GM18498 (cell line): ENCODE data around the gene IFFO2.

ENCODE experiments used
- ATAC-seq: cut with Tn5 transposase; IDR thresholded peaks from one replicate; pipeline ENCODE4 v1.9.1; 2021; ENCODE audit warnings: mild to moderate bottlenecking, moderate library complexity; ENCODE audit not compliant: unreplicated experiment

The IFFO2 gene

GRCh38 chr1:18956193-18957135, at the start of gene IFFO2:
Gene IFFO2 (minus strand): TSS chr1:18956676. CDS start chr1:18956332, 344 bp downstream.
- ATAC-seq = peak; percentile 69

DNA sequence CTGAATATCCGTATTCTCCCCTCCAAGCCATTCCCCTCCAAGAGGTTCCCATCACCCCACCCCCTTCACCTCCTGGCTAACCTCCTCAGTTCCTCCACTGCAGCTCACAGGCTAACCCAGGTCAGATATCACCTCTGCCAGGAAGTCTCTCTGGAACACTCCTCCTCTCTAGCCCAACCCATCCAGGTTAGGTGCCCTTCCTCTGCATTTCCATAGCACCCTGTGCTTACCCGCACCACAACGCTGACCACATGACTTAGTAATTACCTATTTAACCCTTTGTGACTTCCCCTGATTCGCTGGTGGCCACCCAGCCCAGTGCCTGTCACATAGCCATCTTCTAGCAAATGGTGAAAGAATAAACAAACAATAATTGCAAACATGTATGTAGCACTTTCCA, 49.5 kb upstream of the IFFO2 start:
- no peak for ATAC-seq

DNA sequence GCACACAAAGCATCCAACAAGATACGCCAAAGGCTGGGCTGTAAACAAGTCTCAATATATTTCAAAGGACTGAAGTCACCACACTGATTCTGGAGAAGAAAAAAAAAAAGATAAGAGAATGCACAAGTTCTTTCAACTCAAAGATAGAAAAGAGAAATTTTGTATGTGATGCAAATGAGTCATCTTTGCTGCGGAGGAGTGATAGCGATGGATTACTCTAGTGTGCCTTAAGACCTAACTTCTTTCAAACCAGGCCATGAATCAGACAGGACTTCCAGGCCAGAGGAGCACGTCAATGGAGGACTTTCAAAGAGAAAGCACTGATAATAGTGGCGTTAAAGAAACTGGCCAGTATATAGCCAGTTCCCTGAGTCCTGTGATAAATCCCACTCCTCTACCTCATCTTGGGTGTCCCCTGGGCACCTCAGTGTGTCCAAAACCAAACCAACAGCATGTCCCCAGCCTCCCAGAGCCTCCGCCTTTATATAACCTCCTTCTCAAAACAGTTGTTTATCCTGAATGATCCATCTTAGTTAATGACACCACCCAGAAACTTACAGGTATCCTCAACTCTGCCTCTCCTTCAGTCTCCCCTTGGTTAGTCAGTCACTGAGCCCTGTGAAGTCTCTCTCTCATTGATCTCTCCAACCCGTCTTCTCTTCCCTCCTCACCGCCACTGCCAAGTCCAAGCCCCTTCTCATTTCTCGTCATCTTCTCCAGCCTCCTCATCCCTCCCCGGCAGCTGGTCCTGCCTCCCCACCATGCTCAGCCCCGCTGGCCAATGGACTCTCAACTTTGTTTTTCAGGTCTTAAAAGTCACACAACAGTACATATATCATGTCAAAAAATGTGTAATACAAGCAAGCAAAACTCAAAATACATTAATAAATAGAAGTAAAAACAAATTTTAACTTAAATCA, 47.2 kb upstream of the IFFO2 start:
- ATAC-seq = no peak

DNA sequence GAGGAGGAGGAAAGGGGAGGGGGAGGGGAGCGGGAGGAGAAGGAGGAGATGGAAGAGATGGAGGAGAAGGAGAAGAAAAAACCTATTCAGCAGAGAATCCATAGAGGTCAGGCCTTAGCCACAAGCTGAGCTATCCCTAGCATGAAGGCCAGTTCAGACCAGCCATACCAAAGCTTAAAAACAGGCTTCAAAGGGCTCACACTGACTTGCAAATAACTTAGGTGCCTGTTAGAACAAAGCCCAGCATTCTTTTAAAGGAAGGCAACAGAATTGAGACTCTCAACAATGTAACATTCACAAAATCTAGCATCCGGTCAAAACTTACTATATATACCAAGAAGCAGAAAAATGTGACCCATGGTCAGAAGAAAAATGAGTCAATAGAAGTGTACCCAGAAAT, 43.6 kb upstream of the IFFO2 start:
- ATAC-seq = no peak

- ATAC-seq = no peak
Measured at GRCh38 chr1:18999359-18999758, 42.9 kb upstream of the IFFO2 start.

- ATAC-seq = no peak
Measured at GRCh38 chr1:18998016-18998724, 41.7 kb upstream of the IFFO2 start.

DNA sequence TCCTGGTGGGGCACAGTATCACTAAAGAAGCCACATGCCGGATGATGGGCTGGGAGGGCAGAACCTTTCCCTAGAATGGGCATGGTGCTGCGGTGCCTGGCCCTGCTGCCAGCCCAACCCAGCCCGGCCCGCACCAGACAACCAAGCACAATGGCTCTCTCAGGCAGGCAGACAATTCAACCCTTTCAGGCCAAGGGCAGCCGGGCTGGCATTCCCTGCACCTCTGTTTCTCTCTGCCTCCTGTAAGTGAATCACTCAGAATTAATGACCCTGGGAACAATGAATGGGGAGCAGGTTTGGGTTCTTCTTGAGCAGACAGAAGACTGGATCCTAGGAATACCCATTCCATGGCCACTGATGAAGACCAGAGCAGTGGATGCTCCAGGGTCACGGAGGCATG, 41.0 kb upstream of the IFFO2 start:
- ATAC-seq = no peak

GRCh38 chr1:18996548-18997177, 40.2 kb upstream of the IFFO2 start:
- ATAC-seq = no peak

DNA sequence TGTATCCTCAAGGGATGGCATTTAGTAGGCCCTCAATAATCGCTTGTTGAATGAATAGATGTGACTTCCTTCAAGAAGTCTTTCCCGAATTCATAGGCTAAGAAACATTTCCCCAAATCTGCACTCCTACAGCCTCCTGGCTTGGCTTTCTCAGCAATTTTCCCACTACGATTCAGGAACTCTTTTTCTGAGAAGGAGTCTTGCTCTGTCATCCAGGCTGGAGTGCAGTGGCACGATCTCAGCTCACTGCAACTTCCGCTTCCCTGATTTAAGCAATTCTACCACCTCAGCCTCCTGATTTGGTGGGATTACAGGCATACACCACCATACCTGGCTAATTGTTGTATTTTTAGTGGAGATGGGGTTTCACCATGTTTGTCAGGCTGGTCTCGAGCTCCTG, 37.9 kb upstream of the IFFO2 start:
- ATAC-seq = no peak

DNA sequence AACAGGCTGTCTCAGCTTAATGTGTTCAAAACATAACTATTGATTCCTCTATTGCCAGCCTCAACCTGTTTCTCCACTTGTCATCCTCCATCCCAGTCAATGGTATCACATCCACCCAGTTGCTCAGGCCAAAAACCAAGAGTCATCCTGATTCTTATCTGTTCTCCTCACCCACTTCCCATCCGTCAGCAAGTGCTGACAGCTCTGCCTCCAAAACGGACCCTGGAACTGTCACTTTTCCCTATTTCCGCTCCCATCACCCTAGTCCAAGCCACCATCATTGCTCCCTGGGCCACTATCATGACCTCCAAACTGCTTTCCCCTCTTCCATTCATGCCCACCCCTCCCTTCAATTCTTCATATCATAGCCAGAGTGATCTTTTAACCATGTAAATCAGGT, 36.2 kb upstream of the IFFO2 start:
- ATAC-seq = no peak

- no peak for ATAC-seq
Measured at GRCh38 chr1:18991585-18991984, 35.1 kb upstream of the IFFO2 start.

GRCh38 chr1:18989896-18990295, 33.4 kb upstream of the IFFO2 start:
- no peak for ATAC-seq

DNA sequence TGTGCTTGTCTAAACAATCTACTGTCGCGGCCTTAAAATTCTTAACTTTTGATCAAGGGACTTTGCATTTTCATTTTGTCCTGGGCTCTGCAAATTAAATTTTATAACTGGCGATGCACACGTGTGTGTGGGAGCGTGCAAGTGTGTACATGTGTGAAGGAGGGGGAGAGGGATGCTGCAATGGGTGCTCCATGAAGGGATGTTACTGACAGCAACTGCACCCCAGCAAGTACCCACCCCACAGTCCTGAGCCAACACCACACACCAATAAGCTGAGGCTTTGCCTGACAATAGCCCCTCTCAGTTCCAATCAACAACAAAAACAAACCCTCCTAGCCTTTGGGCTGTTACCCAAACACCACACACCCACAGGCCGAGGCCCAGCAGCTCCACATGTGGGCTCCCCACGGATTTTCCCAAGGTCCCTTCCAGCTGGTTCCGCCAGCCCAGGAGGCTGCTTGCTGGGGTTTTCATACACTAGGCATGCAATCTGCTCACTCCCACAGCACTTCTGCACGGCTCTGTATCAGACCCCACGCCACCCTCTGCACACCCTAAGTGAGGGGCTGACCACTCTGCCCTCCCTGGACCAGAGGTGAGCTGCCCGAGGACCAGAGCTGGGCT, 32.8 kb upstream of the IFFO2 start:
- ATAC-seq = no peak

DNA sequence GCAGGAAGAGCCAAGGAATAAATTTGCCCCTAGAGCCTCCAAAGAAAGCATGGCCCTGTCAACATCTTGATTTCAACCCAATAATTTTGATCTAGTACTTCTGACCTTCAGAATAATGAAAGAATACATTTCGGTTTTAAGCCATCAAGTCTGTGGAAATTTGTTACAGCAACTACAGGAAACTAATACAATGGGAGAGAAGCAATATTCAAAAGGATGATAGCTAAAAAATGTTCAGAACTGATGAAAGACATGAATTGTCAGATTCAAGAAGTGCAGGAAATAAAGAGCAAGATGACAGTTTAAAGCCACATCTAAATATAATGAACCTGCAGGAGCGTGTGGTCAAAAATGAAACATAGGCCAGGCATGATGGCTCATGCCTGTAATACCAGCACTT, 24.8 kb upstream of the IFFO2 start:
- ATAC-seq = no peak

DNA sequence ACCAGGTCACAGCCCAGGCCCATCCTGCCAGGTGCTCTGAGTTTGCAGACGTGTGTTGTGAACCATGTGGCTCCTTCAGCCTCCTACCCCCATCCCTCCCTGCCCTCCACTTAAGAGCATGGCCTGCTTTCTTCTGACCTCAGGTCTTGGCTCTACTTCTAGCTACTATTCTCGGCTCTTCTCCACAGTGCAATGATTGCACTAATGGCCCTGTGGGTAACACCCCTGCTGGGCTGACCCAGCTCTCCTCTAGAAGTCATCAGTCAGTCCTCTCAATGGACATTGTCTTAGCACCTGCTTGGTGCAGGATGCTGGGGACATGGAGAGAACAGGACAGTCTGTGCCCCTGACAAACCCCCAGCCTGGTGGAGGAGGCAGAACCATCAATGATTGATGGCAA, 22.2 kb upstream of the IFFO2 start:
- ATAC-seq = no peak

GRCh38 chr1:18977428-18977827, 21.0 kb upstream of the IFFO2 start:
- no peak for ATAC-seq

DNA sequence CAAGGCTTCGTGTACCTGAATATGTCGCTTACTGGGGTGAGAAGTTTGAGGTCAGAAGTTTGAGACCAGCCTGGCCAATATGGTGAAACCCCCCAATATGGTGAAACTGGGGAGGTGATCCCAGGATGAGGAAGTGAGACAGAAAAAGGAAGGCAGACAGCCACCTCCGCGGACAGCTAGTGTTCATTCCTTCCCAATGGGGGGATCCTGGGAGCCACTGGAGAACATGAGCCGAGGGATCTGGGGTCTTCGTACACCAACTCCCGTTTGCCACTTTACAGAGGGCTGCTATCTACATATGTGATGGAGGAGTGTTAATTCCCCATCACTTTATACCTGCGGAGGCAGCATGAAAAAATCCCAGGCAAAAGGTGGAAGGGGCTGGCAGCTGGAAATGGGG, 19.6 kb upstream of the IFFO2 start:
- no peak for ATAC-seq

DNA sequence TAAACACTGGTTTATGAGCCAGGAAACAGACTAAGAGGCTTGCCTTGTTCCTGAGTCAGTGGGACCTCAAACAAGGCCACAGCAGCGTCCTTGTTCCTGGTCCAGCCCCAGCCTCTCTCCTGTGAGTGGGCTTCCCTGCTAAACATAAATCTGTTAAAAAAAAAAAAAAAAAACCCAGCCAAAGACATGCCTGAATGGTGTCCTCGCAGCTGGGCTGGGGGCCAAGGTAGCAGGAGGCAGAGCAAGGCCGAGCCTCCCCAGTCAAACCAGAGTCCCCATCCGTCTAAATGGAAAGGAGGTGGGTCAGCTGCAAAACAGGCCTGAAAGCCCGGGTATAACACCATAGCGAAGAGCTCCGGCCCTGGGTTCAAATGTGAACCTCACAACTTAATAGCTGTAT, 18.1 kb upstream of the IFFO2 start:
- ATAC-seq = no peak

- no peak for ATAC-seq
Measured at GRCh38 chr1:18974005-18974404, 17.5 kb upstream of the IFFO2 start.

- no peak for ATAC-seq
Measured at GRCh38 chr1:18973446-18973955, 17.0 kb upstream of the IFFO2 start.
